GM19240 (cell line): ENCODE results near the gene KIT.

ENCODE experiments used
- DNase-seq: peaks from one replicate; pipeline ENCODE4 v3.0.0; 2011; ENCODE audit warnings: low spot score; ENCODE audit not compliant: insufficient read length

KIT gene

DNA sequence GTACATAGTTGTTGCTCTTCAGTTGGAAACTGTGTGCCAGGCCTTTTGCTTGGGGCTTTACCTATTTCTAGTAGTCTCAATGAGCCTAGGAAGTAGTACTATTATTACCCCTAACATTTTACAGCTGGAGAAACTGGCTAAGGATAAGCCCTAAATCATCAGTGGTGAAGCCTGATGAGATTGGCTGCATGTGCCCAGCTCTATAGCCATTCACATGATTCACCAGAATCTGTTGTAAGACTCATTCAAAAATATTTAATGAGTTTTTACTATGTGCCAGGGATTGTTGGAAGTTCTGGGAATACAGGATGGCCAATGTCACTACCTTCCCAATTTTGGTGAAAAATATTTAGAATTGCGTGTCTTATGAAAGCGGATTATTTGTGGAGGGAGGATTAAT, 2.8 kb downstream of the KIT start:
- no peak for DNase-seq

DNA sequence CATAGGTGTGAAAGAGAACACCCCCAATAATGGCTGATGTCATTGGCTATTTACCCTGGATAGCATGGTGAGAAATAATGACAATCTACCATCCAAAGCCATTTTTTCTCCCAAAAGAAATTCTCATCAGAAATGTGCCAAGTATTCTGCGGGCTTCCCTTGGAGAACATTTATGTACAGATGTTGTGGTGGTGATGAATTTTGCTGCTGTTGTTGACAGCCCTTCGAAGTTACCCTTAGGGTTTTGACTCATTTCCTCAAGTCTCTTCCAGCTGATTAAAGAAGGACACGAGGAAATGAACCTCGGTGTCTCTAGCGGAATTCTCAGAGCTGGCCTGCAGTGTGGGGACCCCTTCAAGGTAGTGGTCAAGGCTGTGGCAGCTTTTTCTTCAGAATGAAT, 3.4 kb downstream of the KIT start:
- no peak for DNase-seq

- DNase-seq, result no peak
These were observed 3.9 kb downstream of the KIT start for GRCh38 chr4:54661686-54662085.

DNA sequence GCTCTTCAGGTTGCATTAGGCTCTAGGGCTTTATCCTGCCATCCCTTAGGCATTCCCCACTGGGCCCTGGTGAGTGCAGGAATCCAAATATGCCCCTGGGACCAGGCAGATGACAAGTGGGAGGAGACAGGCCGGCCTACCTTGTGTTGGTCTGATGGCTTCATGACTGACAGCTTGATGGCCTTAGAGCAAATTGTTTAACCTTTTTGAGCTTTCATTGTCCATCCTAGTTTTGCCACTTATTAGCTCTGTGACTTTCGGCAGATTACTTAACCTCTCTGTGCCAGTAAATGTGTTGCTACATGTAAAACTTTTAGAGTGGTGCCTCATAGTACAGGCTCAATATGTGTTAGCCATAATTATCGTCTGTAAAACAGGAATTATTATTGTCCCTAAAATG, 4.4 kb downstream of the KIT start:
- DNase-seq, result no peak

DNA sequence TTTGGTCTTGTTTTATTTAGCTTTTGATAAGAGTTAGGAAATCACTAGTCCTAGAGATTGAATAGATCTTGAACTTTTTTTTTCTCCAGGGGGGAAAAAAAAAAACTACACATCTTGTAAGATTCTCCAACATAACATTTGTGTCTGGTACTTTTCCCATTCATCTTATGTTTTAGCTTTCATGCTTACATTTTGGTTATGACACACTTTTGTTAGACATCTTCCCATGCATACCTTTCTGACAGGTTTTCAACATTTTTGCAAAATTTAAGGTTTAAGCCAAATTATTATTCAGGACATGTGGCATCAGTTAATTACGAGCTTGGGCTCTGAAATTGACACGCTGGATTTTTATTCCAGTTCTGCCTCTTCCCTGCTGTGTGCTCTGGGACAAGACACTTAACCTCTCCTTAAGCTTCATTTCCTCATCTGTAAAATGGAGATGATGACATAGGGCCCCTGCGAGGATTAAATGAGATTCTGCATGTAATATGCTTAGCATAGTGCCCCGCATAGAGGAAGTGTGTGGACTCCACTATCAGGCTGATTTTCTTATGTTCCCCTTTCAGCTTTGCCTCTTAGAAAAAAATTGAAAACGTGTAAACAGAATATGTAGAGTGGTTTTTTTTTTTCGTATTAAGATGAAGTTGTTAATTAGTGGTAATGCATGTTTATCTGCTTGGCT, 5.3 kb downstream of the KIT start:
- DNase-seq, result no peak

GRCh38 chr4:54664400-54664799, 6.6 kb downstream of the KIT start:
- DNase-seq, result no peak

- no peak for DNase-seq
These were observed 10.4 kb downstream of the KIT start for GRCh38 chr4:54668014-54668611.

GRCh38 chr4:54669831-54670230, 12.1 kb downstream of the KIT start:
- DNase-seq, result no peak

DNA sequence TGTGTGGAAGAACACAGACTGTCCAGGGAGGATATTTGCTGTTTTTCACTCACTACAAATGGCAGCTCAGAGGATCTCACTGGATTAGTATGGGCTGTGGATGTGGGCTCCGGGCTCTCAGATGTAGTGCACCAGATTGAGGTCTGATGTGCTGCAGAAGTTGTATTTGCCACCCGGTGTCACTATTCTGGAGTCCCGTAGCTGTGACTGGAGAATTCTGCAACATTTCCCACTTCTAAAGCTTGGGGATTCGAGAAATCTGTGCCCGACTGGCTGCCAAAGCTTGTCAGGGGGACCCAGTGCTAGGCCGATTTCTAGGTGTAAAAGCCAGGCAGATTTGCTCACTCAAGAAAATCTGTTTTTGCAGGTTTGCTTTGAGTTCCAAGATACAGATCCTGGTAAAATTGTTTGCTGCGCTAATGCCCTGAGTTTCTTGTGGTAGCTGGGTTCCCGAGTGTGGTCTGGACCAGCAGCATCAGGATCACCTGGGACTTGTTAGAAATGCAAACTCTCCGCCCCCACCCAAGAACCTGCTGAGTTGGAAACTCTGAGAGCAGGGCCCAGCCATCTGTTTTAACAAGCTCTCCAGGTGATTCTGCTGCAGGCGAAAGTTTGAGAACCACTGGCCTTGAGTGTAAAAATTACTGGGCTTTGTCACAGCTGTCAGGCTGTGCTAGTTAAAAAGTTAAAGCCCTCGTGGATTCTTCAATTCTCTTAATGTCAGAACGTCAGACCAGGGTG, 18.1 kb downstream of the KIT start:
- DNase-seq, result no peak

DNA sequence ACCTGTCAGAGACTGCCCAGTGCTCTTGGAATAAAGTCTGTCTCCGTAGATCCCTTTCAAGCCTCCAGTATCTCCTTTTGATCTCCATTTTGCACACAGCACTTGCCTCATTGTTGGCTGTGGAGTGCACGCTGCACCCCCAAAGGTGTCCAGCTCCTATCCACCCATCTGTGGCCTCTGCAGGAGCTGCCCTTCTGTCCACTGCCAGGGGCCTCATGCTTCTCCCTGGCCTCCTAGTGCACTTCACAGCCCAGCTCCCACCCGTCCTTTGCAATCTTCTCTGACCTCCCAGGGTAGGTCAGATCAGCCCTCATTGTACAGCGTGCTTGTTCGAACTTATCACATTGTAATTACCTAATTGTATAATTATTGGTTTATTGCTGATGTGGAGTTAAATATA, 18.9 kb downstream of the KIT start:
- no peak for DNase-seq

DNA sequence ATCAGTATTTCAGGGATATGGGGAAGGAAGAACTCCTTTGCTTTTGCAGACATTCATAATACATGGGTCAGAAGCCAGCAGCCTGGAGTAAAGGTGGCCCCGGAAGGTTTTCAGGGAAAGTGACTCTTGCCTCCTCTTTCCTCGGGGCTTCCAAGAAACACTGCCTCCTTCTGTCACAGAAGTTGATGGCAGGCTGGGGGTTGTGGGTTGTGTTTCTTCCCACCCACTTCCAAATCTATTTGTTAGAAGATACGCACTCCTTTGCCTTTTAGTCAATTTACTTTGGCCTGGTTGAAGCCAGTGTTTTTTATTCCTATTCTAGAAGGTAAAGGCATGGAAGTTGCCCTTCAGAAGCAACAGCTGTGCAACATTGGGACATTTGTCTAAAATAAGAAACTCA, 19.7 kb downstream of the KIT start:
- DNase-seq, result no peak

DNA sequence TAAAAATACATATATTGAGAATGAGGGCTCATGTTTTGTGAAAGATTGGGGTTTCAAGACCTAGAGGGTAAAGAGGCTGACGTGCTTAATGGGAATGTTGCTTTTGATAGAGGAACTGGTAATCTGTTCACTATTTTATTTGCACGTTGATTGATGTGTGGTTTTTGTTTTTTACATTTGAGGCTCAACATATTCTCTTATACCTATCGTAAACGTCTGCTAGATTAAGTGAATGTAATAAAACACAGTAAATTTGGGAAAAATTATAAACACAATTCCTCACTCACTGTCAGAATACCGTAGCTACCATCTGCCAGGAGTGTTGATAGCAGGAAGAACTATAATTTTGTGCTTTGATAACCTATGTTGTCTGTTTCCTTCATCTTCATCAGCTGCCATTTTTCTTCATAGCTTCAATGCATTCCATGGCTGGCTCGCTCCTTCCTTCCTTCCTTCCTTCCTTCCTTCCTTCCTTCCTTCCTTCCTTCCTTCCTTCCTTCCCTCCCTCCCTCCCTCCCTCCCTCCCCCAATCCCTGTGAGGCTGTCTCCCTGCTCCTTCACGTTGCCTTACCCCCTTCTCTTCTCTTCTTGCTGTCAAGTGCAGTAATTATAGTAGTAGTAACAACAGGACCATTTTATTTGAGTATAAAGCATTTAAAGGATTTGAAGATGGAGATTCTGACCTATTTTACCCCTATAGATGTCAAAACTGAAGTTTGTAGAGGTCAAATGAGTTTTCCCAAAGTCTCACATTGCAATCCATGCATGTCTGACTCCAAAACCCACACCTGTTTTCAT, 20.3 kb downstream of the KIT start:
- DNase-seq, result no peak

- no peak for DNase-seq
These were observed 21.1 kb downstream of the KIT start for GRCh38 chr4:54678826-54679225.

GRCh38 chr4:54679813-54680212, 22.1 kb downstream of the KIT start:
- DNase-seq, result no peak

- DNase-seq, result no peak
These were observed 26.0 kb downstream of the KIT start for GRCh38 chr4:54683616-54684346.

- DNase-seq, result no peak
These were observed 28.1 kb downstream of the KIT start for GRCh38 chr4:54685810-54686209.

DNA sequence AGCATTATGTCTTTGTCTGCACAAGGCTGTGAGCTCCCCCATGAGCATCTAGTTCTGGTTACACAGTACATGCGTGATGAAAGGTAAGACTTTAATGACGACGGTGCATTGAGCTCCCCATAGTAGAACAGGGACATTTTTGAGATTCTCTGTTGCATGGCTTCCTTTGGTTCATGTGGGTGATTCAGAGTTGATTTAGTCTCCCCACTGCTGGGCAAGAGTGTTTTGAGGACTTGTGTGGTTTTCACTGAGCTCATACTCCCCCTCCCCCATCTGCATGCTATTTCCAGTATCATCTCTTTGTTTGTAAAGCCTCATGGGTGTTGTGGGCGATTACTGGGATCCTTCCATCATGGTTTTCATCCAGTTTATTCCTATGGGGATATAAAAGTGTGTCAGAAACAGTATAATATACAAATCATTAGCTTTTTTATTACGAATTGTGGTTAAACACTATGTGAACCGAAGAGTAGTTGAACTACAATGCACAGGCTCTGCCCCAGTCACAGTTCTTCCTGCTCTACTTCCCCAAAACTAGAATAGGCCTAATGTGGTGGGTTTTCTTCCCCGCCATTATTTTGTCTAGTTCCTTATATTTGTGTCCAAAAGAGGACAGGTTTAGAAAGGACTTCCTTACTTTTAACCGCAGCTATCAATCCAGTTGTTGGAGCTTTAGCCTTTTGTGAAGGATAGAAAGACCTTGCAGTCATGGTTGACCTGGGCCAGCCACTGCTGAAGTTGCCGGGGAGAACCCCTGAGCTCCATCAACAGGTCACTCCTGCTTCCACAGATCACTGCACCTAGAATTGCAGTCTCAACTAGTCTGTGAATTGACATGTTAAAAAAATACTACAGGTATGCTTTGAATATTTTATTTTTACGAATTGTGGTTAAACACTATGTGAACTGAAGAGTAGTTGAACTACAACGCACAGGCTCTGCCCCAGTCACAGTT, 30.4 kb downstream of the KIT start:
- DNase-seq, result no peak

- DNase-seq, result no peak
These were observed 37.6 kb downstream of the KIT start for GRCh38 chr4:54695337-54695736.

DNA sequence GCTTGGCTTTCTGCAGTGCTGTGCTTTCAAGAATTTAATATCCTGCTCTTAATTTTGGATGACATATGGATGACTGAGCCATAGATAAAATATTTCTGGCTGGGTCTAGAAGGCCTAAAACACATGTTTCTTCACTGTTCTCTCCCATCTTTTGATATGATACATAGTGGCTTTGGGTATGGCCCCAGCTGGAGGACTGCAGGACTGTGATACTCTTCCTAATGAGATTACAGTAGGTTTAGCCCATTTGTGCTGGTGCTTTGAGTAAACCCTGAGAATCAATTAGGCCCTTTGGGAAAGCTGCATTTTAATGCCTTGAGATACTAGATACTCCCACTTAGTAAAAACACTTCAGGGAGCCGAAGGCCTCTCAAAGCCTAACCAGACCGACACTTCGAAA, 38.0 kb downstream of the KIT start:
- DNase-seq, result no peak

DNA sequence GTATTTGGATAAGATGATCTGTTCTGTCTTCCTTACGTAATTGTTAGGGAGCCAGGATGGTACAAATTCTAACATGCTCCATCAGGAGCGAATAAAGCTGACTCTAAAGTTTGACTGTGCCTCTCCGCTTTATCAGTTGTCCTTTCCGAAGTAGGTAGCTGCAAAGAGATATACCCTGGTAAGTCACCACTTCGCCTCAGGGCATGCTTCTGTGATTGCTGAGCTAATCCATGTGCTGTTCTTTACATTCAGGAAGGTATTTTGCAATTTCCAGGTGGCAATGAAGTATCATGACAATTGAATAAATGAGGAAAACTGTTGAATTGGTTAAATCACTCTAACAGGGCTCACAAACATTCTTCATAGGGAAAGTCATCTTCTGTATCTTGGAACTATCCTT, 38.9 kb downstream of the KIT start:
- DNase-seq, result no peak
